ENCODE measurements around the gene MPRIP. TPM values are rescaled to one million over a fixed set of nuclear protein-coding genes. Genes with fewer than 3 reads are reported as not detected.

The MPRIP gene
- total RNA-seq, 2 donors from 2014 or later: 268 to 269 TPM

DNA sequence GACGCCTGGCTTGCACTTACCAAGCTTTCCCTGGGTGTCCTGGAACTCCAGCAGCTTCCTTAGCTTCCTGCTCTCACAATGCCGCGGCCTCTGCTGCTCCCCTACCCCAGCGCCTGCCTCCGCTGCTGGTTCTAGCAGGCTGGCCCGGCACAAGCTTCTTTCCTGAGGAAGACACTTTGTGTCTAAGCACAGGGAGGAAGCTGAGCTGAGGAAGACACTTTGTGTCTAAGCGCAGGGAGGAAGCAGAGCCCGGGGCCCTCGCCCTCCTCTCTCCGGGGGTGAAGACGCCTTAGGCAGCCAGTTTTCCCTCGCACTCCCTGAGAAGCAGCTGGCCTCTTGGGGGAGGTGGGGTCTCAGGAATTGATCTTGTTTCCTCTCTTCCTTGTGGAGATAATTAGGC, 99.0 kb downstream of the MPRIP start:
- peak overlapping the region; percentile 94 for H3K27ac Mint-ChIP-seq
- H3K27me3 Mint-ChIP-seq: no peaks in the 10 kb centered on the region
- H3K9me3 ChIP-seq (ENCODE audit: control insufficient read depth, low read length, poor library complexity, severe bottlenecking): no peaks in the 10 kb centered on the region
- no peak overlapping the region for H3K4me3 Mint-ChIP-seq
- peaks cover 15% of the 10 kb centered on the region for H3K4me1 Mint-ChIP-seq
- DNase-seq: no peak
- H3K36me3 Mint-ChIP-seq (ENCODE audit: low read depth): peaks cover 9% of the 10 kb centered on the region
- no peak for ATAC-seq

DNA sequence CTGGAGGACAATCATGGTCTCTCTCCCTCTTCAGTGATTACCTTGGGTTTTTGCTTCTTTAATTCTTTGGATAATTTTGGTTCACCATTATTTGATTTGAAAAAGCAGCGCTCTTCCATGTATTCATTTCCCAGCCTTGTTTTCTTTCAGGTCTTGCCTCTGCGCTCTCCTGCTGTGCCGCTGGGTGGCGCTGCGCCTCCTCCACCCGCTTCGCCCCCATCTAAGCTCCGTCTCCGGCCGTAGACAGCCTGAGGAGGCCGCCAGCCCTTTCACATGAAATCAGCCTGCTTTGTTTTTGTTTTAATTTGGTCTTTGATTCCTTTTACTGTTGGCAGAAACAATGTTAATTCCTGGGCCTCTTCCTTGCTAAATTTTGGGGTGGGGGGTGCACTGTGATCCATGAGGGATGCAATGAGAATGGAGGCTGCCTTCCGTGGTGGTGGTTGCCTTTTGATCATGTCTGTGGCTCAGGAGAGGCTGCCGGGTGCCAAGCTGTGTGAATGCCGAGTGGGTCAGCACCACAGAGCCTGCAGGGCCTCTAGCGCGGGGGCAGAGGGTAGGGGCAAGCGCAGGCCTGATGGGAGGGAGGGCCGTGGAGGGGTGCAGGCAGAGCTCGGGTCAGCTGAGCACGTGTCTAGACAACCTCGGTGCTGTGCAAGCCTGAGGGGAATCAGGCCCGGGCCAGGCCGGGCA, 99.7 kb downstream of the MPRIP start:
- Mint-ChIP-seq H3K36me3 (ENCODE audit: low read depth) (peaks cover 9% of the 10 kb centered on the region), H3K4me3 (peak overlapping the region; percentile 74), H3K27ac (peak overlapping the region; percentile 94), H3K4me1 (peaks cover 21% of the 10 kb centered on the region), H3K27me3 (no peaks in the 10 kb centered on the region)
- no peaks in the 10 kb centered on the region for H3K9me3 ChIP-seq (ENCODE audit: control insufficient read depth, low read length, poor library complexity, severe bottlenecking)
- DNase-seq (peak; percentile 46 to 57 (median 55)), ATAC-seq (peak; percentile 76)

DNA sequence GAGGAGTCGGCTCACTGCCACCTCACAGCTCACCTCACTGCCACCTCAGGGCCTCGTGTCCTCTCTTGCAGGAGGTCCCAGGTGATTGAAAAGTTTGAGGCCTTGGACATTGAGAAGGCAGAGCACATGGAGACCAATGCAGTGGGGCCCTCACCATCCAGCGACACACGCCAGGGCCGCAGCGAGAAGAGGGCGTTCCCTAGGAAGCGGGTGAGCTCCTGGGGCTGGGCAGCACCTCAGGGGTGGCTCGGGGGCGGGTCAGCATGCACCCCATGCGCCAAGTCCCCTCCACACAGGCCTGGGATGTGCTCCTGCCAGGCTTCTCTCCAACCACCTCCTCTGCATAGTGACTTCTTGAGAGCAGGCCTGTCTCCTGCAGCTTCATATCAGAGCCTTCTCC, 100.3 kb downstream of the MPRIP start:
- peaks cover 21% of the 10 kb centered on the region for H3K4me1 Mint-ChIP-seq
- H3K27me3 Mint-ChIP-seq: no peaks in the 10 kb centered on the region
- DNase-seq (no peak), ATAC-seq (no peak)
- peaks cover 9% of the 10 kb centered on the region for H3K36me3 Mint-ChIP-seq (ENCODE audit: low read depth)
- peak overlapping the region; percentile 94 for H3K27ac Mint-ChIP-seq
- no peaks in the 10 kb centered on the region for H3K9me3 ChIP-seq (ENCODE audit: control insufficient read depth, low read length, poor library complexity, severe bottlenecking)
- no peak overlapping the region for H3K4me3 Mint-ChIP-seq

DNA sequence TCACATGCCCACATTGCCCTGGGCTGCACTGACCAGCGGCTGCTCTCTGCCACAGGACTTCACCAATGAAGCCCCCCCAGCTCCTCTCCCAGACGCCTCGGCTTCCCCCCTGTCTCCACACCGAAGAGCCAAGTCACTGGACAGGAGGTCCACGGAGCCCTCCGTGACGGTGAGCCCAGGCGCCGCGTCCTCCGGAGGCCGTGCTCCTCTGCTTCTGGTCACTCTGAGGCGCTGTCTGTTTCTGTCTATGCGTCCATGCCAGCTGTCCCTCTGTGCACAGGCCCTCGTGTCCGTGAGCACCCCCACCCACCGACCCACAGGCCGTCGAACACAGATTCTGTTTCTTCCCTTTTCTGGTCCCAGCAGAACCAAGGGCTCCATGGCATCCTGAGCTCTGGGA, 101.2 kb downstream of the MPRIP start:
- ATAC-seq (no peak), DNase-seq (no peak)
- H3K4me3 Mint-ChIP-seq: no peak overlapping the region
- no peaks in the 10 kb centered on the region for H3K27me3 Mint-ChIP-seq
- peaks cover 9% of the 10 kb centered on the region for H3K36me3 Mint-ChIP-seq (ENCODE audit: low read depth)
- no peak overlapping the region for H3K27ac Mint-ChIP-seq
- peaks cover 21% of the 10 kb centered on the region for H3K4me1 Mint-ChIP-seq
- H3K9me3 ChIP-seq (ENCODE audit: control insufficient read depth, low read length, poor library complexity, severe bottlenecking): no peaks in the 10 kb centered on the region

- no peaks in the 10 kb centered on the region for H3K27me3 Mint-ChIP-seq
- DNase-seq (no peak), ATAC-seq (no peak)
- no peaks in the 10 kb centered on the region for H3K9me3 ChIP-seq (ENCODE audit: control insufficient read depth, low read length, poor library complexity, severe bottlenecking)
- no peak overlapping the region for H3K27ac Mint-ChIP-seq
- H3K36me3 Mint-ChIP-seq (ENCODE audit: low read depth): peaks cover 9% of the 10 kb centered on the region
- H3K4me1 Mint-ChIP-seq: peaks cover 21% of the 10 kb centered on the region
- no peak overlapping the region for H3K4me3 Mint-ChIP-seq
These were observed 101.8 kb downstream of the MPRIP start for GRCh38 chr17:17144061-17144460.

- Mint-ChIP-seq H3K27me3 (no peaks in the 10 kb centered on the region), H3K4me3 (no peak overlapping the region), H3K27ac (peak overlapping the region; percentile 6), H3K36me3 (ENCODE audit: low read depth) (peaks cover 9% of the 10 kb centered on the region), H3K4me1 (peaks cover 21% of the 10 kb centered on the region)
- ATAC-seq (no peak), DNase-seq (no peak)
- no peaks in the 10 kb centered on the region for H3K9me3 ChIP-seq (ENCODE audit: control insufficient read depth, low read length, poor library complexity, severe bottlenecking)
These were observed 102.8 kb downstream of the MPRIP start for GRCh38 chr17:17144916-17145665.

GRCh38 chr17:17146786-17147406, 104.6 kb downstream of the MPRIP start:
- Mint-ChIP-seq H3K27me3 (no peaks in the 10 kb centered on the region), H3K4me3 (no peak overlapping the region), H3K4me1 (peaks cover 22% of the 10 kb centered on the region), H3K36me3 (ENCODE audit: low read depth) (peaks cover 9% of the 10 kb centered on the region), H3K27ac (no peak overlapping the region)
- no peaks in the 10 kb centered on the region for H3K9me3 ChIP-seq (ENCODE audit: control insufficient read depth, low read length, poor library complexity, severe bottlenecking)
- ATAC-seq (peak; percentile 77), DNase-seq (peak in 1 of 3 donors; percentile 38)

GRCh38 chr17:17147821-17148220, 105.6 kb downstream of the MPRIP start:
- no peaks in the 10 kb centered on the region for H3K9me3 ChIP-seq (ENCODE audit: control insufficient read depth, low read length, poor library complexity, severe bottlenecking)
- Mint-ChIP-seq H3K27ac (no peak overlapping the region), H3K4me3 (no peak overlapping the region), H3K4me1 (peaks cover 26% of the 10 kb centered on the region), H3K27me3 (no peaks in the 10 kb centered on the region), H3K36me3 (ENCODE audit: low read depth) (peaks cover 5% of the 10 kb centered on the region)
- ATAC-seq (no peak), DNase-seq (no peak)

- H3K4me3 Mint-ChIP-seq: no peak overlapping the region
These were observed 107.5 kb downstream of the MPRIP start for GRCh38 chr17:17149520-17150447.

GRCh38 chr17:17150448-17150800, 108.2 kb downstream of the MPRIP start:
- no peaks in the 10 kb centered on the region for H3K9me3 ChIP-seq (ENCODE audit: control insufficient read depth, low read length, poor library complexity, severe bottlenecking)
- no peak for ATAC-seq
- no peaks in the 10 kb centered on the region for H3K27me3 Mint-ChIP-seq
- peak overlapping the region; percentile 85 for H3K27ac Mint-ChIP-seq
- H3K4me1 Mint-ChIP-seq: peaks cover 50% of the 10 kb centered on the region
- peaks cover 12% of the 10 kb centered on the region for H3K36me3 Mint-ChIP-seq (ENCODE audit: low read depth)
- H3K4me3 Mint-ChIP-seq: no peak overlapping the region
- no peak for DNase-seq

More at GRCh38 chr17:17149520-17150447, 107.5 kb downstream of the MPRIP start:
- peak overlapping the region; percentile 85 for H3K27ac Mint-ChIP-seq
- no peaks in the 10 kb centered on the region for H3K9me3 ChIP-seq (ENCODE audit: control insufficient read depth, low read length, poor library complexity, severe bottlenecking)
- H3K27me3 Mint-ChIP-seq: no peaks in the 10 kb centered on the region
- DNase-seq (no peak), ATAC-seq (no peak)
- peaks cover 45% of the 10 kb centered on the region for H3K4me1 Mint-ChIP-seq
- H3K36me3 Mint-ChIP-seq (ENCODE audit: low read depth): peaks cover 12% of the 10 kb centered on the region

- H3K4me1 Mint-ChIP-seq: peaks cover 52% of the 10 kb centered on the region
- no peak for DNase-seq
- H3K27ac Mint-ChIP-seq: peak overlapping the region; percentile 85
- peaks cover 12% of the 10 kb centered on the region for H3K36me3 Mint-ChIP-seq (ENCODE audit: low read depth)
- H3K27me3 Mint-ChIP-seq: no peaks in the 10 kb centered on the region
- ATAC-seq: no peak
- no peak overlapping the region for H3K4me3 Mint-ChIP-seq
- no peaks in the 10 kb centered on the region for H3K9me3 ChIP-seq (ENCODE audit: control insufficient read depth, low read length, poor library complexity, severe bottlenecking)
These were observed 108.8 kb downstream of the MPRIP start for GRCh38 chr17:17151055-17151454.

DNA sequence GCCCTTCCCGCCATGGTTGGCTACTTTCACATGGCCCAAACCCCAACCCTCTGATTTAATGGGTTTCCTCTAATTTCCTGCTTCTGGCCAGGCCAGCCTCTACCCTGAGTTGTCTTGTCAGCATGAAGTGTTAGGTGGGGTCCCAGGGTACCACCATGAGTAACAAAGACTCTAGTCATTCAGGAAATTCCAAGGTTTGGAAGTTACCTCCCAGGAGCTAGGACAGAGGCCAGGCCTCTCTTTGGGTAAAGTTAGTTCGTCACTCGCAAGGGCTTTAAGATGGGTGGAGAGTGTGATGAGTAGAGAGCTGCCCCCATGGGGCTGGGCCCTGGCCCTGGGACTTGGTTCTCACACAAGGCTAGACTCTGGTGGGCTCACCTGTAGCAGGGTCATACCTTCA, 109.3 kb downstream of the MPRIP start:
- H3K9me3 ChIP-seq (ENCODE audit: control insufficient read depth, low read length, poor library complexity, severe bottlenecking): no peaks in the 10 kb centered on the region
- peaks cover 48% of the 10 kb centered on the region for H3K4me1 Mint-ChIP-seq
- no peaks in the 10 kb centered on the region for H3K27me3 Mint-ChIP-seq
- DNase-seq (no peak), ATAC-seq (no peak)
- H3K27ac Mint-ChIP-seq: peak overlapping the region; percentile 85
- H3K36me3 Mint-ChIP-seq (ENCODE audit: low read depth): peaks cover 12% of the 10 kb centered on the region
- H3K4me3 Mint-ChIP-seq: no peak overlapping the region

DNA sequence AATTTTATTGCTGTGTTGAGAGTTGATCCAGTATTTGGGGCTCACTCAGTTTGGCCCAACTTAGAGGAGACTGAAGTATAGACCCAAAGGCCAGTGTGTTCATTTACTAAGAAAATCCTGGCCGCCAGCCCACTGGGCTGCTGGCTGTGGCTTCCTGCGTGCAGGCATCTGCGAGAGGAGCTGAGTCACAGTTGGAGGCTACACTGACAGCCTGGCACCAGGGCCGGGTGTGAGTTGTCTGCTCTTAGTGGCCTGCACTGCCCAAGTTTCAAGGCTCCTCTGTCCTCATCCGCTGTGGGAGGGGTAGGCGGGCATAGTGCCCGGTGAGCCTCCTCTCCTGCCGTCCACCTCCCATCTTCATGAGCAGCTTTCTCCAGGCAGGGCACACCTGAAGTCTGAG, 109.7 kb downstream of the MPRIP start:
- Mint-ChIP-seq H3K36me3 (ENCODE audit: low read depth) (peaks cover 12% of the 10 kb centered on the region), H3K4me3 (peak overlapping the region; percentile 82), H3K27me3 (no peaks in the 10 kb centered on the region), H3K4me1 (peaks cover 50% of the 10 kb centered on the region), H3K27ac (peak overlapping the region; percentile 92)
- H3K9me3 ChIP-seq (ENCODE audit: control insufficient read depth, low read length, poor library complexity, severe bottlenecking): no peaks in the 10 kb centered on the region
- ATAC-seq: peak; percentile 55
- no peak for DNase-seq

Data from T-helper 17 cell (primary cell).